HG03354 (cell line): Measurements from ENCODE around the gene PPIL6.

Source experiments
- ATAC-seq: cut with Tn5 transposase; IDR thresholded peaks from one replicate; pipeline ENCODE4 v1.9.1; 2021; ENCODE audit warnings: mild to moderate bottlenecking; ENCODE audit not compliant: unreplicated experiment, poor library complexity, severe bottlenecking

Gene PPIL6

GRCh38 chr6:109451376-109451775 lies 10.9 kb upstream of the PPIL6 start:
- no peak for ATAC-seq

DNA sequence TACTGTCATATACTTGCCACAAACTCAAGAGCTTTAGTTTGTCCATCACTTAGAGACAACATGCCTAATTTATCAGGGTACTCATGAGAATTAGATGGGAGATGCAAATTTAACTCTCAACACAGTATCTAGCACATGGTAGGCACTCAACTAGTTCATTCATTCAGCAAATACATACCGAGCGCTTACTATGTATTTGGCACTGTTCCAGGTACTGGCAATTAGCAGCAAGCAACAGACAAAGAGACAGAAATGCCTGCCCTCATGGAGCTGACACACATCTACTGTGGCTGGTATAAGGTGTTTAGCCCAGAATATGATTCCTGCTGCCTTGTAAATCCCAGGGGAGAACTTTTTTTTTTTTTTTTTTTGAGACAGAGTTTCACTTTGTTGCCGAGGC lies 10.4 kb upstream of the PPIL6 start:
- ATAC-seq = no peak

- ATAC-seq = no peak
These were observed 9.6 kb upstream of the PPIL6 start for GRCh38 chr6:109449795-109450673.

DNA sequence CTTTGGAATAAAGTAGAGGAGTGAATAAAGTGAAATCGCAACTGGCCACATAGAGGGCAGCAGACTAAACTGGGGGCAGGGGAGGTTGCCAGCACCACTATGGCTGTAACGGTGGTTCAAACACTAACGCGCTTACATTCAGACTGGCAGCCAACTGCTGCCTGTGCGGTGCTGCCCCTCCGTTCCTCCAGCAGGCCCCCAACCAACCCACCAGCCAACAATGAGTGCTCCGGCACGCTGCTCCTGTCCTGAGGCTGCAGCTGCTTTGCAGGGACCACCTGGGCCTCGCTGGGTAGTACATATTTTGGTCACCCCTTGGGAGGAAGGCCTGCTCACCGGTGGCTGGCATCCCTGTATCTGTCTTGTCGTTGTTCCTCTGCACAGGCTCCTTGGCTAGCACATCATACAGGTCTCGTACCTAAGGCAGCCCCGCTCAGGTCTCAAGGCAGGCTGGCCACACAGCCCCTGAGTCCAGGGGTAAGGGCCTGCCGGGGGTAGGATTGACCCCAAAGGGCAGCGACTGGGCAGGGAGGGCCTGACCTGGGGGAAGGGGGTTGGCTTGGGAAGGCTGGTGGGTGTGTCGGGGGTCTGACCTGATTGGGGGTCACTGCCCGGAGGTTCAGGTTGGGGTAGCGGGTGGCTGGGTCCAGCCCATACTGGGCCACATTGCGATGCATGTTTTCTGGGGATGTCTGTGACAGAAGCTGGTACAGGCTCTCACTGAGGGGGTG lies 8.8 kb upstream of the PPIL6 start:
- ATAC-seq = no peak

DNA sequence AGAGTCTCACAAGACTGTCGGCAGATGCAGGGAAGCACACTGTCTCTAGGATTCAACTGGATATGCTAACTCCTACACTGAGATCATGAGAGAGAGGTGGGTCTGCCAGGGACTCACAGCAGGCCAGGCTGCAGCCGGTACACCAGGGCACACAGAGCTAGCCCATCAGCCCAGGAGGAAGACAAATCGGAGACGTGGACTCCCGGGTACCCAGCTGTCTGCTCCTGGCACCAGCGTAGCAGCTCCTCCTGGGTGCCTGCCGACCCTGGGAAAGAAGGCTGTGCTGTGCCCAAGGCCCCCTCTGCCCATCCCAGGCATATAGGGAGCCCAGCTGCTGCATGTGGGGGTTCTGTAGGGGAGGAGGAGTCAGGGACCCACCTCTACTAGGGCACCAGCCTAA lies 8.2 kb upstream of the PPIL6 start:
- no peak for ATAC-seq

DNA sequence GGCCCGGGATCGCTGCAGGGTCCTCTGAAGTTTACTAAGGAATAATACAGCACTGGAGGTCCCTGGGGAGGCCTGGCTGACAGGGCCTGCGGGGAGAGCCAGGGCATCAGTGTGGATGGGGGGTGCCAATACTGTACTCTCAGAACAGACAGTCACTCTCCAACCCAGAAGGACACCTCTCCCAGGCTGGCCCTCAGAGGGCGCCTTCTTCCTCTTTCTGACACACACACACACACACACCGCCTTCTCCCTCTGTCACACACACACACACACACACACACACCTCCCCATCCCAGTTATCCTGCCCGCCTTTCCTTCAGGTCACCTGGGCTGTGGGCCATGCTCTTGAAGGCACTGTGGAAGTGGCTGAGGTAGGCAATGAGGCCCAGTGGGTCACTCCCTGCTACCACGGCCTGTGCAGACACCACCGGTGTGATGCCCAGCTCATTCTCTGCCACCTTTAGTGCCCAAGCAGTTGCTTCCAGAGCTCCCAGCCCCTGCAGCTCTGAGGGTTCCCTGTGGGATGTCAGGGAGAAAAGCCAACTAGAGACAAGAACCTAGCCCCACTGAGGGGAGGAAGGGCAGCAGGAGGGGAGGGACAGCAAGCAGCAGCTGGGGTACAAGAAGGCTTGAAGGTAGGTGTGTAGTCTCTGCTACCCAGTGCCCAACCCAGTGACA lies 7.6 kb upstream of the PPIL6 start:
- no peak for ATAC-seq

DNA sequence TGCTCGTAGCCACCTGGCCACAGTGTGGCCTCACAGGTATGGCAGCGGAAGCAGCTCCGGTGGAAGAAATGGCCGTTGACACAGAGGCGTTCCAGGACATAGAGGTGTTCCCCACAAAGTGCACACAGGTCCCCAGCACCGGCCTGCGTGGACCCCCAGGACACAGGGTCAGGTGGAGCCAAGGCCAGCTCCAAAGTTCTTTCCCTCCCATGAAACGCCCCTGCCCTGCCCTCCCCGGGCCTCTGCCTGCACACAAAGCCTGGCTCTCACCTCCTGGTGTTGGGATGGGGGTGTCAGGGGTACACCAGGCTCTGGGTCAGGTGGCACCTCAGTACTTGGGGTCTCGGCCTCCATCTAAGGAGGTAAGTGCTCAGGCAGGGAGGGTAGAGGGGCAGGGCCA lies 6.7 kb upstream of the PPIL6 start:
- no peak for ATAC-seq

- no peak for ATAC-seq
These were observed 6.1 kb upstream of the PPIL6 start for GRCh38 chr6:109446541-109446940.

GRCh38 chr6:109446072-109446471 lies 5.6 kb upstream of the PPIL6 start:
- no peak for ATAC-seq

DNA sequence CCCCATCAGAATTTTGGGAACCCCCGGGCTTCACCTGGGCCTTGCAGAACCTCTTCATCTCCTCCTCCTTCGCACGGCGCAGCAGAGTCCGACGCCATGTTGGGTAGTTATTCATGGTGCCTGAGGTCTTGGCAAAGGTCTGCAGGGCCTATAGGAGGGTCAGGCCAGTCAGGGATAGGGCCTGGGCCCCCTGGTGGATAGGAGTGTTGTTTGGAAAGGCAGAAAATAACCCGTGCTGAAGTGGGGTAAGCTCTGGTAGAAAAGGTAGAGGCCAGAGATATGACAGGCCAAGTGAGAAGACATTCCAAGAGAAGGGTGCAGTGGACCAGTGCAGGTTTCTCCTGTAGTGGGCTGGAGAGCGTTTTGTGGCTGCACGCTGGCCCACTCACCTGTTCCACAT lies 5.0 kb upstream of the PPIL6 start:
- ATAC-seq = no peak

- ATAC-seq = no peak
These were observed 3.1 kb upstream of the PPIL6 start for GRCh38 chr6:109443425-109443950.

DNA sequence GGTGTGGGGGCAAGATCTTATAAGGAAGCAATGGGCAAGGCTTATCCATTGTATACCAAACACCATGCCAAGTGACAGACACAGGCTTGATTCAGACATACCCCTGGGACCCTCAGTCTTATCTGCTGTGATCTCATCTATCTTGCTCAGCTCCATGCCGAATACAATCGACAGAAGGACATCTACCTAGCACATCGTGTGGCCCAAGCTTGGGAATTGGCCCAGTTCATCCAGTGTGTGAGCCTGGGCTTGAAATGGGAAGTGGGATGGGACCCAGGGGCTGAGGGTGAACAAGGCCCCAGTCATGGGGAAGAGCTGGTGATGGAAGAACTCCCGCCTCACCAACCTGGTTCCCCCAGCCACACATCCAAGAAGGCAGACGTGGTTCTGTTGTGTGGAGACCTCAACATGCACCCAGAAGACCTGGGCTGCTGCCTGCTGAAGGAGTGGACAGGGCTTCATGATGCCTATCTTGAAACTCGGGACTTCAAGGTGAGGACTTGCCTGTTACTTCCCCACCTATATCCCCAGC lies 2.0 kb upstream of the PPIL6 start:
- no peak for ATAC-seq

DNA sequence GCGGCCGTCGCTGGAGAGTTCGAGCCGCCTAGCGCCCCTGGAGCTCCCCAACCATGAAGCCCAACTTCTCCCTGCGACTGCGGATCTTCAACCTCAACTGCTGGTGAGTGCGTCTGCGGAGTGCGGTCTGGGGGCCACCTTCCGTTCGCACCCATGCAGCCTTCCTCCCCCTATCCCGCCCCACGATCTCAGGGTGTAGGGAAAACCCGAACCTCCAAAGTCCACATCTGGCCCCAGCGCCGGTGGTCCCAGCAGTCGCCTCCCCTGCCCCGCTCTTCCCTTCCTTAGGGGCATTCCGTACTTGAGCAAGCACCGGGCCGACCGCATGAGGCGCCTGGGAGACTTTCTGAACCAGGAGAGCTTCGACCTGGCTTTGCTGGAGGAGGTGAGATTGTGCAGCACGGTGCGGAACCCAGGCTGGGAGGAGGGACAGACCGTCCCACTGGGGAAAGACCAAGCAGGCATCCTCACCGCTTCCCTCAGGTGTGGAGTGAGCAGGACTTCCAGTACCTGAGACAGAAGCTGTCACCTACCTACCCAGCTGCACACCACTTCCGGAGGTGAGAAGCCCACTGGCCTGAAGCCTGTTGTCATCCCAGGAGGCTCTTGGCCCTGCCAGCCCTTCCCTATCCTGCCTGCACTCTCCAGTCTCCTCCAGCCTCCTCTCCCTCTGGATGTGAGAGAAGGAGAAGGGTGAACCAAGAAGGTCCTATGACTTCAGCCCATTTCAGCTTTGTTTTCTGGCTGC lies 815 bp upstream of the PPIL6 start:
- ATAC-seq = peak; percentile 19

DNA sequence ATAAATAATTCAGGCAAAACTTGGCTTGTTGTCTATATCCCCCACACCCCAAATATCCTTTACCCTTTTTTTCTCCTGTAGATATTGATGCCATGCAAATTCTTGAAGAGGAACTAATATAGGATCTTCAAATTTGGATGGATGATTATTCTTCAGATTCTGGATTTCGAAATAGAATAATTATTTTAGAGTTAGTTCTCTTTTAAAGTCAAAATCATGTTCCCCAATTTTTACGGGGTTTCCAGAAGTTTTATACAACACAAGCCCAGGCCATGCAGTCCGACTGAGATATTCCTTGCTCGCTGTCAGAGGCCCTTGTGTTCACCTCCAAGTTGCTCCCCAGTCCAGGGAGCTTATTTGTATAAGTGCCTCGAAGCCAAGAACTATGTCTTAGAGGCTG lies 4.4 kb downstream of the PPIL6 start:
- no peak for ATAC-seq

GRCh38 chr6:109434456-109434855 lies 6.0 kb downstream of the PPIL6 start:
- no peak for ATAC-seq

DNA sequence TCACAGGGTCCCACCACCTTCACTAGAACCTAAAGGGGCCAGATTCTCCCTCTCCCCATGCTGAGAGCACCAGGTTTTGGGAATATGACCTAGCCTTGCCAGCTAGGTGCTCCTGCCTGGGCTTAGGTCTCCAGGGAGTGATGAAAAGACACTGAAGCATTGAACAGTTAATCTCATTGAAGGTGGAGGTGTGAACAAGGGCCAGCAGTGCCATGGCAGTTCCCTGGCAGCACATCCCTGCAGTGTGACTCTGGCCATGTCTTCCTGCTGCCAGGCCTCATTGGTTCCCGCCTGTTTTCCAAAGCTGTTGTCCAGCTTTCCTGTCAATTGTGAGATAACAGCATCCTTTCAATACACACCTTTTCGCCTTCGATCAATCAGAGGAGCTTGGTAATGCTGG lies 10.9 kb downstream of the PPIL6 start:
- no peak for ATAC-seq

DNA sequence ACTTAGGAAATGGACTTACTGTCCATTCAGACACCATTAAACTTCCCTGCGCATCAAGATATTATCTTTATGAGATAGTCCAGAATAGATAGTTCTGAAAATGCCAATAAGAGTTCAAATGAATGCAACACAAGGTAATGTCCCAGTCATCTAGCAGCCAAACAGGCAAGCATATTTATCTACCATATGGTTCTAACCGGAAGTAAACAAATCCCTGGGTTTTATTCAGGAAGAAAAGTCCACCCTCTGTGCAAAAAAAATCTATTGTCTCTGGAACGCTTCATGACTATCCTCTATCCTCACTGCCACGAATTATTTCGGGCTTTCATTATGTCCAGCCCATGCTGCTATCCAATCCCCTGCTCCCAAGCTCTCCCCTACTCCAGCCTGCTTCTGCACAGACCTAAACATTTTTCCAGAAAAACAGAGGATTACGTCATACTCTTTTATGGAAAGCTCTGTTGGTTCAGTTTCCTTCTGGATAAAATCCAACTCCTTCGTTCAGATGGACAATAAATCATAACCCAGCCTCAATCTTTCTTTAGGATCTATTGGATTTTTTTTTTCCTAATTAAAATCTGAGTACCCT lies 11.4 kb downstream of the PPIL6 start:
- ATAC-seq = no peak

GRCh38 chr6:109424946-109425345 lies 15.5 kb downstream of the PPIL6 start:
- ATAC-seq = no peak

DNA sequence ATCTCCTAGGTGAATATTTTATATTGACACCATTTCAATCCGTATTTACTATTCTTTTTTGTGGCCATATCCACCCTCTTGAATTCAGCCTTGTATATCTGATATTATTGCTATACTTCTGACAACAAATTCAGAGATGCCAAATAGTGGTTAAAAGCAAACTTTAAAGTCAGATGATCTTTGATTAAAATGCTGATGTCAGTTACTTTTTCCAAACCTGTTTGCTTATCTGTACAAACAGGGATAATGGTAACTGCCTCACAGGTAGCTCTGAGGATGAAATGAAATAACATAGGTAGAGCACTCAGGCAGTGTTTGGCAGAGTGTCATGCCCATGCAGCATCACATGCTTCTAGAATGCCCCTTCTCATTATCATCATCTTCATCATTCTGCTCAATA lies 19.2 kb downstream of the PPIL6 start:
- ATAC-seq = no peak
